HCT116 (cell line): ENCODE results near the gene GPR37.

Source experiments
- EGR1 ChIP-seq: IDR thresholded peaks from 2 replicates; pipeline ENCODE4 v1.6.1; 2012; ENCODE audit warnings: low read depth
- EZH2 ChIP-seq: fragments of 200-600 bp; sonication (generic); IDR thresholded peaks from 2 replicates; pipeline ENCODE4 v1.6.1; 2017; ENCODE audit warnings: antibody characterized with exemption, mixed run types
- EZH2phosphoT487 ChIP-seq: fragments of 200-600 bp; IDR thresholded peaks from 2 replicates; pipeline ENCODE4 v1.6.1; 2018; ENCODE audit warnings: antibody characterized with exemption, borderline replicate concordance
- POLR2AphosphoS5 ChIP-seq: IDR thresholded peaks from 2 replicates; pipeline ENCODE4 v1.6.1; 2011; ENCODE audit warnings: mild to moderate bottlenecking, low read depth, low read length, moderate library complexity
- SIN3A ChIP-seq: IDR thresholded peaks from 2 replicates; pipeline ENCODE4 v1.6.1; 2012; ENCODE audit warnings: low read depth
- SRF ChIP-seq: IDR thresholded peaks from 2 replicates; pipeline ENCODE4 v1.6.1; 2012; ENCODE audit warnings: low read depth
- TCF7L2 ChIP-seq: IDR thresholded peaks from 2 replicates; pipeline ENCODE4 v1.7.0; 2011; ENCODE audit warnings: borderline replicate concordance, inconsistent platforms; ENCODE audit not compliant: insufficient read depth, insufficient read length; ENCODE audit errors: extremely low read depth
- ZFX ChIP-seq: fragments of 450-650 bp; IDR thresholded peaks from 2 replicates; pipeline ENCODE4 v1.6.1; 2017
- ZNF274 ChIP-seq: fragments of 200-500 bp; sonication (Bioruptor generic); IDR thresholded peaks from 2 replicates; pipeline ENCODE4 v1.6.1; 2014; ENCODE audit warnings: mild to moderate bottlenecking, low read depth, low read length, inconsistent platforms
- TF ChIP-seq, protein P1 (sequence below), 3 experiments: fragments of 200-600 bp in 1 of 3; sonication (generic) in 1 of 3; IDR thresholded peaks in 2 of 3; conservative IDR thresholded peaks in 1 of 3; 2 replicates each; pipeline ENCODE4 v1.5.1; 2012 to 2017; ENCODE audit warnings: low read depth in 2 of 3, low read length in 2 of 3, antibody characterized with exemption in 1 of 3, borderline replicate concordance in 1 of 3, control low read depth in 1 of 3, mild to moderate bottlenecking in 1 of 3, mixed read lengths in 1 of 3, mixed run types in 1 of 3, moderate library complexity in 1 of 3; ENCODE audit not compliant: insufficient read depth in 1 of 3
- TF ChIP-seq, protein P2 (sequence below): IDR thresholded peaks from 2 replicates; pipeline ENCODE4 v1.6.1; 2012; ENCODE audit warnings: low read depth

DNA sequence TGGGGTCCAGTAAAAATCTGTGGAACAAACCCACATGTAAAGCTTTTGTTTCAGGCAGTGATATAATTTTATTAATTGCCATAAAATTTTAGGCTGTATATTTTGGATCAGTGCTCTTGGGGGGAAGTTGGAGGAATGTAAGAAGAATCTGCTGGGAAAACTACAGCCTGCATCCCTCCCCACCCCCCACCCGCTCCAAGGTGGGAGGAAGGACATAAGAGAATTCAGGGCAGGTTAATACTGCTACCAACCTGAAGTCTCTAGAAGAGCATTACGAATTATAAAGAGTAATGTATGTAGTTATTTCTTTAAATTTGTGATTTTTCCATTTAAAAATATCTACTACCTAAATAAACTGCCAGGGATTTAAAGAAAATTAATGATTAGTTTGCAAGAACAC, 47.2 kb upstream of the GPR37 start:
- TF ChIP-seq POLR2AphosphoS5: no peak
- TF ChIP-seq, protein P1, sequence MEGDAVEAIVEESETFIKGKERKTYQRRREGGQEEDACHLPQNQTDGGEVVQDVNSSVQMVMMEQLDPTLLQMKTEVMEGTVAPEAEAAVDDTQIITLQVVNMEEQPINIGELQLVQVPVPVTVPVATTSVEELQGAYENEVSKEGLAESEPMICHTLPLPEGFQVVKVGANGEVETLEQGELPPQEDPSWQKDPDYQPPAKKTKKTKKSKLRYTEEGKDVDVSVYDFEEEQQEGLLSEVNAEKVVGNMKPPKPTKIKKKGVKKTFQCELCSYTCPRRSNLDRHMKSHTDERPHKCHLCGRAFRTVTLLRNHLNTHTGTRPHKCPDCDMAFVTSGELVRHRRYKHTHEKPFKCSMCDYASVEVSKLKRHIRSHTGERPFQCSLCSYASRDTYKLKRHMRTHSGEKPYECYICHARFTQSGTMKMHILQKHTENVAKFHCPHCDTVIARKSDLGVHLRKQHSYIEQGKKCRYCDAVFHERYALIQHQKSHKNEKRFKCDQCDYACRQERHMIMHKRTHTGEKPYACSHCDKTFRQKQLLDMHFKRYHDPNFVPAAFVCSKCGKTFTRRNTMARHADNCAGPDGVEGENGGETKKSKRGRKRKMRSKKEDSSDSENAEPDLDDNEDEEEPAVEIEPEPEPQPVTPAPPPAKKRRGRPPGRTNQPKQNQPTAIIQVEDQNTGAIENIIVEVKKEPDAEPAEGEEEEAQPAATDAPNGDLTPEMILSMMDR (IDR thresholded peaks at IDR 0.05 in 2 of 3, conservative IDR thresholded peaks at IDR 0.05 in 1 of 3; ENCODE audit: borderline replicate concordance in 1 of 3, insufficient read depth in 1 of 3, low read depth in 2 of 3, low read length in 2 of 3): no peak
- TF ChIP-seq, protein P2, sequence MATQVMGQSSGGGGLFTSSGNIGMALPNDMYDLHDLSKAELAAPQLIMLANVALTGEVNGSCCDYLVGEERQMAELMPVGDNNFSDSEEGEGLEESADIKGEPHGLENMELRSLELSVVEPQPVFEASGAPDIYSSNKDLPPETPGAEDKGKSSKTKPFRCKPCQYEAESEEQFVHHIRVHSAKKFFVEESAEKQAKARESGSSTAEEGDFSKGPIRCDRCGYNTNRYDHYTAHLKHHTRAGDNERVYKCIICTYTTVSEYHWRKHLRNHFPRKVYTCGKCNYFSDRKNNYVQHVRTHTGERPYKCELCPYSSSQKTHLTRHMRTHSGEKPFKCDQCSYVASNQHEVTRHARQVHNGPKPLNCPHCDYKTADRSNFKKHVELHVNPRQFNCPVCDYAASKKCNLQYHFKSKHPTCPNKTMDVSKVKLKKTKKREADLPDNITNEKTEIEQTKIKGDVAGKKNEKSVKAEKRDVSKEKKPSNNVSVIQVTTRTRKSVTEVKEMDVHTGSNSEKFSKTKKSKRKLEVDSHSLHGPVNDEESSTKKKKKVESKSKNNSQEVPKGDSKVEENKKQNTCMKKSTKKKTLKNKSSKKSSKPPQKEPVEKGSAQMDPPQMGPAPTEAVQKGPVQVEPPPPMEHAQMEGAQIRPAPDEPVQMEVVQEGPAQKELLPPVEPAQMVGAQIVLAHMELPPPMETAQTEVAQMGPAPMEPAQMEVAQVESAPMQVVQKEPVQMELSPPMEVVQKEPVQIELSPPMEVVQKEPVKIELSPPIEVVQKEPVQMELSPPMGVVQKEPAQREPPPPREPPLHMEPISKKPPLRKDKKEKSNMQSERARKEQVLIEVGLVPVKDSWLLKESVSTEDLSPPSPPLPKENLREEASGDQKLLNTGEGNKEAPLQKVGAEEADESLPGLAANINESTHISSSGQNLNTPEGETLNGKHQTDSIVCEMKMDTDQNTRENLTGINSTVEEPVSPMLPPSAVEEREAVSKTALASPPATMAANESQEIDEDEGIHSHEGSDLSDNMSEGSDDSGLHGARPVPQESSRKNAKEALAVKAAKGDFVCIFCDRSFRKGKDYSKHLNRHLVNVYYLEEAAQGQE: no peak
- TF ChIP-seq ZNF274: no peak
- no peak for TF ChIP-seq EZH2
- no peak for TF ChIP-seq EZH2phosphoT487
- no peak for TF ChIP-seq ZFX
- TF ChIP-seq TCF7L2: no peak
- TF ChIP-seq SIN3A: no peak
- no peak for TF ChIP-seq EGR1
- TF ChIP-seq SRF: no peak
